Progenitor cell of endocrine pancreas (in vitro differentiated cells): ENCODE measurements around the gene RETREG3. TPM values are rescaled to one million over a fixed set of nuclear protein-coding genes. Genes with fewer than 3 reads are reported as not detected.
"Not testable (repeated sequence)": the region's sequence is repeated elsewhere in the genome, so short reads cannot be mapped to it uniquely, and the experiment has no call there.

Experiments used
- DNase-seq: peaks from one replicate; pipeline ENCODE4 v3.0.0; 2021; ENCODE audit warnings: low spot score; ENCODE audit not compliant: unreplicated experiment
- H3K27ac Mint-ChIP-seq: 2 replicates; pipeline ENCODE4 v1.8.0; 2021; ENCODE audit warnings: mild to moderate bottlenecking, moderate library complexity, mixed read lengths
- H3K27me3 Mint-ChIP-seq: 2 replicates; pipeline ENCODE4 v1.8.0; 2021; ENCODE audit warnings: mixed read lengths
- H3K36me3 Mint-ChIP-seq: 2 replicates; pipeline ENCODE4 v1.8.0; 2022; ENCODE audit warnings: mixed read lengths; ENCODE audit not compliant: insufficient read depth
- H3K4me1 Mint-ChIP-seq: 2 replicates; pipeline ENCODE4 v1.8.0; 2021; ENCODE audit warnings: low read depth, mixed read lengths
- H3K4me3 Mint-ChIP-seq: 2 replicates; pipeline ENCODE4 v1.8.0; 2021; ENCODE audit warnings: low read depth, mild to moderate bottlenecking, moderate library complexity, mixed read lengths
- H3K9me3 Mint-ChIP-seq: 2 replicates; pipeline ENCODE4 v1.8.0; 2021; ENCODE audit warnings: low read depth, mixed read lengths
- total RNA-seq: library from RNA; stranded (reverse); gene quantifications from 2 replicates; pipeline ENCODE4 v1.2.1, GENCODE V29; 2021
- TF ChIP-seq, protein P1 (sequence below): fragments of 200-600 bp; sonication (generic); IDR thresholded peaks from one replicate; pipeline ENCODE4 v1.5.0; 2021; ENCODE audit warnings: antibody characterized with exemption, mild to moderate bottlenecking; ENCODE audit not compliant: unreplicated experiment

RETREG3 gene
- total RNA-seq, 1 donor from 2014 or later = 80.5 TPM

- no peaks in the 10 kb centered on the region for H3K9me3 Mint-ChIP-seq
- H3K4me1 Mint-ChIP-seq = peaks cover 4% of the 10 kb centered on the region
- H3K27ac Mint-ChIP-seq = no peak overlapping the region
- H3K27me3 Mint-ChIP-seq = no peaks in the 10 kb centered on the region
- peaks cover 8% of the 10 kb centered on the region for H3K36me3 Mint-ChIP-seq
- TF ChIP-seq, protein P1, sequence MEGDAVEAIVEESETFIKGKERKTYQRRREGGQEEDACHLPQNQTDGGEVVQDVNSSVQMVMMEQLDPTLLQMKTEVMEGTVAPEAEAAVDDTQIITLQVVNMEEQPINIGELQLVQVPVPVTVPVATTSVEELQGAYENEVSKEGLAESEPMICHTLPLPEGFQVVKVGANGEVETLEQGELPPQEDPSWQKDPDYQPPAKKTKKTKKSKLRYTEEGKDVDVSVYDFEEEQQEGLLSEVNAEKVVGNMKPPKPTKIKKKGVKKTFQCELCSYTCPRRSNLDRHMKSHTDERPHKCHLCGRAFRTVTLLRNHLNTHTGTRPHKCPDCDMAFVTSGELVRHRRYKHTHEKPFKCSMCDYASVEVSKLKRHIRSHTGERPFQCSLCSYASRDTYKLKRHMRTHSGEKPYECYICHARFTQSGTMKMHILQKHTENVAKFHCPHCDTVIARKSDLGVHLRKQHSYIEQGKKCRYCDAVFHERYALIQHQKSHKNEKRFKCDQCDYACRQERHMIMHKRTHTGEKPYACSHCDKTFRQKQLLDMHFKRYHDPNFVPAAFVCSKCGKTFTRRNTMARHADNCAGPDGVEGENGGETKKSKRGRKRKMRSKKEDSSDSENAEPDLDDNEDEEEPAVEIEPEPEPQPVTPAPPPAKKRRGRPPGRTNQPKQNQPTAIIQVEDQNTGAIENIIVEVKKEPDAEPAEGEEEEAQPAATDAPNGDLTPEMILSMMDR = no peak
- no peak for DNase-seq
- H3K4me3 Mint-ChIP-seq = no peak overlapping the region
Measured at GRCh38 chr17:42544874-42545283, 64.3 kb downstream of the RETREG3 start.

GRCh38 chr17:42543190-42544079 lies 65.7 kb downstream of the RETREG3 start:
- Mint-ChIP-seq H3K9me3 (no peaks in the 10 kb centered on the region), H3K36me3 (peaks cover 11% of the 10 kb centered on the region), H3K27ac (no peak overlapping the region), H3K27me3 (no peaks in the 10 kb centered on the region), H3K4me1 (no peaks in the 10 kb centered on the region), H3K4me3 (no peak overlapping the region)
- DNase-seq = no peak
- TF ChIP-seq, protein P1 = no peak

GRCh38 chr17:42541041-42541833 lies 67.9 kb downstream of the RETREG3 start:
- TF ChIP-seq, protein P1 = no peak
- no peak for DNase-seq
- no peaks in the 10 kb centered on the region for H3K27me3 Mint-ChIP-seq
- peaks cover 6% of the 10 kb centered on the region for H3K4me1 Mint-ChIP-seq
- no peak overlapping the region for H3K27ac Mint-ChIP-seq
- no peak overlapping the region for H3K4me3 Mint-ChIP-seq
- H3K36me3 Mint-ChIP-seq = peaks cover 11% of the 10 kb centered on the region
- no peaks in the 10 kb centered on the region for H3K9me3 Mint-ChIP-seq

DNA sequence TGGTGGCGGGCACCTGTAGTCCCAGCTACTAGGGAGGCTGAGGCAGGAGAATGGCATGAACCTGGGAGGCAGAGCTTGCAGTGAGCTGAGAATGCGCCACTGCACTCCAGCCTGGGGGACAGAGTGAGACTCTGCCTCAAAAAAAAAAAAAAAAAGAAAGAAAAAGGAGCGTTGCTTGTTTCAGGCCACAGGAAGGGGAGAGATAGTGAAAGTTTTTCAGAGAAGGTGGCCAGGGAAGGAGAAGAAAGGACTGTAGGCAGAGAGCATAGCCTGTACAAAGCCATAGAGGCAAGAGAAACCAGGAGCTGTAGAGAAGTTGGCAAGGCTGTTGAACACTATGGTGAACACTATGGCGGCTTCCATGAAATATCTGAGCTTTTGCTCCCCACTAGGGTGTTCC lies 68.6 kb downstream of the RETREG3 start:
- H3K9me3 Mint-ChIP-seq, H3K27me3 Mint-ChIP-seq, H3K27ac Mint-ChIP-seq, H3K4me3 Mint-ChIP-seq, DNase-seq, H3K4me1 Mint-ChIP-seq: not testable (repeated sequence)
- H3K36me3 Mint-ChIP-seq = peaks cover 11% of the 10 kb centered on the region

GRCh38 chr17:42538482-42538881 lies 70.7 kb downstream of the RETREG3 start:
- Mint-ChIP-seq H3K27ac (no peak overlapping the region), H3K9me3 (no peaks in the 10 kb centered on the region), H3K27me3 (peaks cover 5% of the 10 kb centered on the region), H3K4me1 (peaks cover 14% of the 10 kb centered on the region), H3K36me3 (peaks cover 9% of the 10 kb centered on the region), H3K4me3 (no peak overlapping the region)
- TF ChIP-seq, protein P1 = no peak
- DNase-seq = no peak
